K562 (cell line): Measurements from ENCODE around the gene INTS2. TPM values are rescaled to one million over a fixed set of nuclear protein-coding genes. Genes with fewer than 3 reads are reported as not detected.

Source experiments
- ATAC-seq: fragments of 200-7000 bp; cut with Tn5 transposase; 3 replicates; pipeline ENCODE4 v1.9.1; 2020; ENCODE audit warnings: moderate library complexity
- BruUV-seq: library from RNA; stranded (reverse); fragments of 400-500 nt; replicated peaks from 2 replicates; lab custom pipeline; 2021; lab: Mats Ljungman, UMichigan
- CTCF ChIA-PET: fragments of 300-600 bp; formaldehyde crosslinking; extraction: SDS; loops from one replicate; lab custom pipeline; 2021; ENCODE audit warnings: low intra/inter-chr PET ratio; lab: Yijun Ruan, JAX
- POLR2A ChIA-PET: fragments of 300-600, 350-650 bp; sonication (Branson Sonifier 250); formaldehyde crosslinking; extraction: SDS; loops from one replicate; lab custom pipeline; 2021; ENCODE audit warnings: antibody characterized with exemption, inconsistent platforms; lab: Yijun Ruan, JAX
- DNase-seq, 4 experiments: peaks; one replicate each; pipeline versions ENCODE4 v3.0.0 to v3.0.0-alpha.2; 2011 to 2018; ENCODE audit warnings: low spot score in 3 of 4, mixed read lengths in 3 of 4; ENCODE audit errors: extremely low read depth in 1 of 4
- FAIRE-seq: peaks from 2 replicates; lab custom pipeline; 2011; peaks lifted over from hg19 to GRCh38; lab: Jason Lieb, UNC
- H2AFZ ChIP-seq: 2 replicates; pipeline ENCODE4 v1.6.0; 2011; ENCODE audit warnings: low read depth, low read length, control low read depth, inconsistent platforms
- H3K27ac ChIP-seq: fragments of 200-600 bp; 3 replicates; pipeline ENCODE4 v1.8.0; 2011; ENCODE audit warnings: low read depth, mild to moderate bottlenecking, control low read depth, inconsistent platforms, low read length, moderate library complexity, mixed read lengths; ENCODE audit errors: extremely low read depth
- H3K27me3 ChIP-seq, 2 experiments: fragments of 300-600 bp in 1 of 2; 2 replicates in 1 of 2; 3 replicates in 1 of 2; pipeline versions ENCODE4 v1.6.0 to v1.8.0; 2011; ENCODE audit warnings: inconsistent platforms in 2 of 2, low read length in 2 of 2, mild to moderate bottlenecking in 1 of 2, mixed read lengths in 1 of 2, moderate library complexity in 1 of 2; ENCODE audit not compliant: control insufficient read depth in 2 of 2, insufficient read depth in 2 of 2
- H3K36me3 ChIP-seq: fragments of 300-600 bp; 3 replicates; pipeline ENCODE4 v1.8.0; 2011; ENCODE audit warnings: mild to moderate bottlenecking, low read length, inconsistent platforms; ENCODE audit not compliant: control insufficient read depth, insufficient read depth
- H3K4me1 ChIP-seq, 2 experiments: fragments of 200-600 bp in 1 of 2; replicated peaks in 1 of 2; 2 replicates in 1 of 2; 3 replicates in 1 of 2; pipeline versions ENCODE4 v1.5.1 to v1.8.0; 2011; ENCODE audit warnings: inconsistent platforms in 2 of 2, low read length in 2 of 2, mild to moderate bottlenecking in 1 of 2, mixed read lengths in 1 of 2, moderate library complexity in 1 of 2; ENCODE audit not compliant: control insufficient read depth in 2 of 2, insufficient read depth in 2 of 2
- H3K4me2 ChIP-seq: 2 replicates; pipeline ENCODE4 v1.6.1; 2011; ENCODE audit warnings: low read length, control low read depth, inconsistent platforms, mixed read lengths; ENCODE audit not compliant: insufficient read depth
- H3K4me3 ChIP-seq: fragments of 200-600 bp; sonication (generic), shearing (Covaris generic); 2 replicates; pipeline ENCODE4 v1.5.1; 2016; ENCODE audit warnings: control low read depth, inconsistent platforms
- H3K79me2 ChIP-seq: fragments of 200-600 bp; 3 replicates; pipeline ENCODE4 v1.8.0; 2011; ENCODE audit warnings: low read length, inconsistent platforms; ENCODE audit not compliant: control insufficient read depth, insufficient read depth
- H3K9ac ChIP-seq, 2 experiments: 2 replicates each; pipeline versions ENCODE4 v1.6.0 to v1.6.1; 2011; ENCODE audit warnings: low read depth in 2 of 2, low read length in 2 of 2, control low read depth in 1 of 2, inconsistent platforms in 1 of 2, mild to moderate bottlenecking in 1 of 2, mixed read lengths in 1 of 2; ENCODE audit not compliant: insufficient read depth in 1 of 2
- H3K9me1 ChIP-seq: one replicate; pipeline ENCODE4 v1.6.0; 2011; ENCODE audit warnings: inconsistent platforms, mild to moderate bottlenecking, low read length, moderate library complexity; ENCODE audit not compliant: control insufficient read depth, insufficient read depth
- H3K9me3 ChIP-seq: replicated peaks from 2 replicates; pipeline ENCODE4 v1.5.1; 2011; ENCODE audit warnings: low read depth, low read length, inconsistent platforms; ENCODE audit not compliant: control insufficient read depth, insufficient read depth
- H4K20me1 ChIP-seq: replicated peaks from 2 replicates; pipeline ENCODE4 v1.6.1; 2011; ENCODE audit warnings: low read length, inconsistent platforms, mixed read lengths; ENCODE audit not compliant: control insufficient read depth, insufficient read depth
- BRF2 ChIP-seq: IDR thresholded peaks from 3 replicates; pipeline ENCODE4 v1.6.1; 2011; ENCODE audit warnings: borderline replicate concordance, mild to moderate bottlenecking; ENCODE audit not compliant: insufficient read length, insufficient read depth
- CAMTA2 ChIP-seq: fragments of 250-450 bp; sonication (Bioruptor Pico); conservative IDR thresholded peaks from 2 replicates; pipeline ENCODE4 v1.5.1; 2022
- JUNB ChIP-seq: fragments of 450-650 bp; formaldehyde crosslinking; conservative IDR thresholded peaks from 2 replicates; pipeline ENCODE4 v1.4.0; 2020; ENCODE audit warnings: mild to moderate bottlenecking
- MCM2 ChIP-seq: fragments of 450-650 bp; IDR thresholded peaks from 2 replicates; pipeline ENCODE4 v1.6.1; 2017; ENCODE audit warnings: low read depth, mild to moderate bottlenecking
- TSC22D4 ChIP-seq: fragments of 450-650 bp; IDR thresholded peaks from 2 replicates; pipeline ENCODE4 v1.6.1; 2016; ENCODE audit warnings: missing genetic modification characterization, missing biosample characterization, control low read depth
- U2AF1 ChIP-seq: fragments of 200-400 bp; formaldehyde crosslinking; optimal IDR thresholded peaks from 2 replicates; pipeline ENCODE3; 2017; ENCODE audit warnings: mild to moderate bottlenecking, low read depth, low read length, moderate library complexity
- ZNF311 ChIP-seq: fragments of 250-450 bp; sonication (Bioruptor Pico); IDR thresholded peaks from 2 replicates; pipeline ENCODE4 v1.4.0; 2020; ENCODE audit warnings: mild to moderate bottlenecking, moderate library complexity
- ZNF644 ChIP-seq: fragments of 200-800 bp; sonication (Bioruptor generic); IDR thresholded peaks from 2 replicates; pipeline ENCODE4 v1.6.1; 2016; ENCODE audit warnings: low read depth, missing genetic modification characterization, missing compliant biosample characterization
- WGBS: fragments of 100-300 bp; shearing (Covaris generic); methylation state at CpG from one replicate; pipeline ENCODE4 v1.1.6; 2016; ENCODE audit warnings: low coverage, mixed read lengths; ENCODE audit not compliant: insufficient coverage; ENCODE audit errors: missing lambda C conversion rate; 5-methylcytosine and 5-hydroxymethylcytosine counted together
- in situ Hi-C: fragments of 300-500 bp; cut with MboI; formaldehyde crosslinking; loops from 4 replicates; pipeline ENCODE4 v1.15.0; 2018; ENCODE audit warnings: inconsistent platforms, mixed read lengths
- intact Hi-C: fragments of 100-400 bp; cut with micrococcal nuclease; formaldehyde crosslinking; loops from 2 replicates; pipeline ENCODE4 v1.14.2; 2022
- polyA plus RNA-seq, 8 experiments: library from polyadenylated mRNA; depleted of rRNA in 4 of 8; stranded (reverse) in 5 of 8; unstranded in 3 of 8; fragments of >200 nt; fragmentation: Nextera tagmentation in 2 of 8; fragmentation: Illumina TruSeq in 1 of 8; extraction: Ambion mirVana in 2 of 8; extraction: Trizol in 1 of 8; gene quantifications; 2 replicates each; pipeline versions ENCODE4 v1.2.1 to v1.2.3, GENCODE V29; 2011 to 2014; ENCODE audit warnings: inconsistent platforms in 1 of 8, missing spikeins in 1 of 8
- total RNA-seq, 7 experiments: library from RNA; depleted of rRNA in 6 of 7; stranded (reverse); fragments of >200 nt in 6 of 7; fragmentation: Illumina TruSeq in 2 of 7; extraction: Trizol in 2 of 7; gene quantifications; 2 replicates each; pipeline versions ENCODE4 v1.2.1 to v1.2.3, GENCODE V29; 2011 to 2021; ENCODE audit warnings: low replicate concordance in 1 of 7

INTS2 gene
- total and polyA plus RNA-seq, 9 of the 15 experiments (the other 6 are each of a cell fraction or from before 2014, with no cell fraction given) = 4.8 to 24.7 (median 12.8) TPM

GRCh38 chr17:61967729-61968128 is 39.9 kb upstream of the INTS2 start:
- DNase-seq = no peak
- TF ChIP-seq MCM2 = no peak
- no peak for TF ChIP-seq JUNB (CRISPR knock-in tag)
- TF ChIP-seq TSC22D4 (tag) = no peak
- TF ChIP-seq CAMTA2 = no peak
- no peak for TF ChIP-seq ZNF311 (CRISPR knock-in tag)
- TF ChIP-seq BRF2 = no peak
- TF ChIP-seq U2AF1 = no peak
- no peak for TF ChIP-seq ZNF644 (tag)
- TF ChIP-seq, all 486 proteins: peak for 0
- H3K27me3 ChIP-seq = no peaks in the 10 kb centered on the region
- in situ Hi-C loops (no loop called here), intact Hi-C loops (no loop called here)
- H3K27ac ChIP-seq = no peak overlapping the region
- WGBS = 90% methylated on average over 2 of the region's 2 CpGs
- FAIRE-seq = no peak
- H3K4me3 ChIP-seq = no peak overlapping the region
- H3K4me1 ChIP-seq = no peaks in the 10 kb centered on the region; a peak in 1 of 5 replicates
- no peaks in the 10 kb centered on the region for H3K9me1 ChIP-seq
- H3K36me3 ChIP-seq = peaks cover 87% of the 10 kb centered on the region
- peaks cover 7% of the 10 kb centered on the region; the same call in 1 of the 3 replicates for H3K79me2 ChIP-seq
- no peaks in the 10 kb centered on the region for H3K9me3 ChIP-seq
- CTCF ChIA-PET = no interaction called here
- no TSS peak for BruUV-seq
- POLR2A ChIA-PET = interaction anchor here (0.6 kb wide), 1 partner anchor 530 kb away, joined by 3 read pairs; no protein-coding TSS in a partner anchor
- no peaks in the 10 kb centered on the region for H4K20me1 ChIP-seq
- no peak overlapping the region for H3K4me2 ChIP-seq
- ATAC-seq = peak; percentile 32; the same call in 1 of the 3 replicates
- no peak overlapping the region for H2AFZ ChIP-seq
- no peak overlapping the region for H3K9ac ChIP-seq
